GM10847 (cell line): ENCODE measurements around the gene ZFP36L2.

Source experiments
- POLR2A ChIP-seq: IDR thresholded peaks from 2 replicates; pipeline ENCODE4 v1.6.1; 2011; ENCODE audit not compliant: insufficient read length; ENCODE audit errors: extremely low read depth

Gene ZFP36L2

DNA sequence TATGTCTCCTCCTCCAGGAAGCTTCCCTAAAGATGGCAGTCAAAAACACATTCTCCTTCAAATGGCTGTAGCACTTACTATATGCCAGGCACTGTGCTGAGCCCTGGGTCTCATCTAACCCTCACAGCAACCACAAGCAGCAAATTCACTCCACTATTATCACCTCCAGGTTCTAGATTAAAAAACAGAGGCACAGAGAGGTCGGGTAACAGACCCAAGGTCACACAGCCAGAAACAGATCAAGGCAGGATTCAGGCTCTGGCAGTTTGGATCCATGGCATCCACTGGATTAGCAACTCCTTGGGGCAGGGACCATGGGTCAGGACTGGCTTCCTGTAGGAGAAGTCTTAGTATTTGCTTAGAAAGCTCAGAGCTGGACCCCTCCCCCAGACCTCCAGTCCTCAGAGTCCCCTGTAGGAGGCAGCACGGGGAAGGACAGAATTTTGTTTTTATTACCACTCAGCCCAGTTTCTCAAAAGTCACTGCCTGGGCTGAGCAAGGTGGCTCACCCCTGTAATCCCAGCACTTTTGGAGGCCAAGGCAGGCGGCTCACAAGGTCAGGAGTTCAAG is 34.4 kb downstream of the ZFP36L2 start:
- TF ChIP-seq POLR2A: no peak

- TF ChIP-seq POLR2A: no peak
These were observed 35.9 kb downstream of the ZFP36L2 start for GRCh38 chr2:43190311-43191052.

DNA sequence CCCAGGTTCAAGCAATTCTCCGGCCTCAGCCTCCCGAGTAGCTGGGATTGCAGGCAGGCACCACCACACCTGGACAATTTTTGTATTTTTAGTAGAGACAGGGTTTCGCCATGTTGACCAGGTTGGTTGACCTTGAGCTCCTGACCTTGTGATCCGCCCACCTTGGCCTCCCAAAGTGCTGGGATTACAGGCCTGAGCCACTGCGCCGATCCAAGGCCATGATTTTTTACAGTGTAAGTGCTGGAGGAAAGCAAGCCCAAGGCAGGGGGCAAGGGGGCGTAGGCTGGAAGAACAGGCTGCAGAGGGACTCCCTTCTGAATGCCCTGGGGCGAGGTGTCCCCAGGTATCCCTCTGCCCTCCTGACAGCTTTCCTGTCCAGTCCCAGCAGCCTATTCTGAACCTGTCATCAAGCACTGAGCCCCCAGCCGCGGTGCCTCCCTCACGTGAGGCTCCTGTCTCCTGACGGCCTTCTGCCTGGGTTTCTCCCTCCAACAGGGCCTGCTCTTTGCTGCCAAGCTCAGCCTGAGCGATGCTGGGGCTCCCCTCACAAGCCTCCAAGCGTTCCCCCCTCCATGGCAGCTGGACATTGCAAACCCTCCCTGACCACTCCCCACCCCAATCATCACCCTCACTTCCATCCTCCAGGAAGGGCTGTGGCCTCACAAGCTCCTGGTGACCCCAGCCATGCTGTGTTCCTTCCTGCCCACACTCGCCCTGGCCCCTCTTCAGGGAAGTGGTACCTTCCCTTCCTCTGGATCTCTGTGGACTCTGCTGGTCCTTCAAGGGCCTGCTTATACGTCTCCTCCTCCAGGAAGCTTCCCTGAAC is 37.6 kb downstream of the ZFP36L2 start:
- no peak for TF ChIP-seq POLR2A

GRCh38 chr2:43186679-43187374 is 39.6 kb downstream of the ZFP36L2 start:
- TF ChIP-seq POLR2A: no peak

DNA sequence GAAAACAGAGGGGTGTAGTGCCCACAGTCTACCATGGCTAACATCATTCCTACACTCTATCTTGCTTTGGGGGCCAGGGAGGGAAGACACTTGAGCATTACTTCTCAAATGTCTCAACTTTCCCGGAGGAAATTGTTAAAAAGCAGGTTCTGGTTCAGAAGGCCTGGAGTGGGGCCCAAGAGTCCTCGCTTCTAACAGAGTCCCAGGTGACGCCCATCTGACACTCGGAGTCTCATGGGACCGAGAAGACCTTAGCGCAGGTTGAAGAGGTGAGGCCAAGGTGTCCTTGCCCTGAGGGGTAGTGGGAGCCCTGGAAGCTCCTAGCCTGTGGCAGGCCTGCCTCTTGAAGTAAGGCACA is 40.1 kb downstream of the ZFP36L2 start:
- no peak for TF ChIP-seq POLR2A

GRCh38 chr2:43185146-43185545 is 41.3 kb downstream of the ZFP36L2 start:
- no peak for TF ChIP-seq POLR2A

GRCh38 chr2:43184339-43184895 is 42.0 kb downstream of the ZFP36L2 start:
- no peak for TF ChIP-seq POLR2A

GRCh38 chr2:43183743-43184142 is 42.7 kb downstream of the ZFP36L2 start:
- TF ChIP-seq POLR2A: no peak

- TF ChIP-seq POLR2A: no peak
These were observed 45.5 kb downstream of the ZFP36L2 start for GRCh38 chr2:43180897-43181296.

- no peak for TF ChIP-seq POLR2A
These were observed 46.5 kb downstream of the ZFP36L2 start for GRCh38 chr2:43179942-43180341.

GRCh38 chr2:43178602-43179542 is 47.5 kb downstream of the ZFP36L2 start:
- no peak for TF ChIP-seq POLR2A

- TF ChIP-seq POLR2A: no peak
These were observed 48.3 kb downstream of the ZFP36L2 start for GRCh38 chr2:43178055-43178598.

DNA sequence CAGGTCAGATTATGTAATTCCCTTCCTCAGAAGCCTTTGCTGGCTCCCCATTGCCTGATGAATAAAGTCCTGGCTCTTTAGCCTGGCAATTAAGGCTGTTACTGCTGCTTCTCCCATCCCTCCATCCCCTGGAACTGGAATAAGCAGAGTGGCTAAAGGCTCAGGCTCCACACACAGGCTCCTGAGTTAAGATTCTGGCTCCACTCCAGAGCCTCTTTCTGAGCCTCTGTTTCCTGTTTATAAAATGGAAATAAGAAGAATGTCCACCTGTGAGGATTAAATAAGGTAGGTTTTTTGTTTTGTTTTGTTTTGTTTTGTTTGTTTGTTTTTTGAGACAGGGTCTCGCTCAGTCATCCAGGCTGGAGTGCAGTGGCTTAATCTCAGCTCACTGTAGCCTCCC is 50.0 kb downstream of the ZFP36L2 start:
- TF ChIP-seq POLR2A: no peak

DNA sequence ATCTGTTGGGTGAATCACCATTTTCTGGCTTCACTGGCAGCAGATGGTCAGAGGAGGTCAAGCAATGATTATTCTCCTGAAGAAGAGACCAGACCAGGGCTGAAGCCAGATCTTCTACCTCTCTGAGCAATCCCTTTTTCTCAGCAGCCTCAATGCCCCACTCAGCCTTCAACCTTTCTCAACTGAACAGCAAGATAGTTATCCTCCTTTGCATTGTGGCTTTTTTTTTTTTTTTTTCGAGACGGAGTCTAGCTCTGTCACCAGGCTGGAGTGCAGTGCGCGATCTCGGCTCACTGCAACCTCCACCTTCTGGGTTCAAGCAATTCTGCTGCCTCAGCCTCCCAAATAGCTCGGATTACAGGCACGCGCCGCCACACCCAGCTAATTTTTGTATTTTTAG is 50.5 kb downstream of the ZFP36L2 start:
- no peak for TF ChIP-seq POLR2A

- TF ChIP-seq POLR2A: no peak
These were observed 51.4 kb downstream of the ZFP36L2 start for GRCh38 chr2:43175020-43175441.
